AG09319 (cell line): Measurements from ENCODE around the gene DAPL1.

Source experiments
- DNase-seq: peaks from one replicate; pipeline ENCODE4 v3.0.0-alpha.2; 2010; ENCODE audit warnings: low read depth; ENCODE audit errors: extremely low read depth
- CTCF ChIP-seq: IDR thresholded peaks from 2 replicates; pipeline ENCODE4 v1.5.1; 2011; ENCODE audit warnings: low read depth, mild to moderate bottlenecking, inconsistent platforms, low read length, moderate library complexity

DAPL1 gene

GRCh38 chr2:158766524-158766923, 28.6 kb upstream of the DAPL1 start:
- no peak for DNase-seq

GRCh38 chr2:158772306-158773078, 22.6 kb upstream of the DAPL1 start:
- no peak for DNase-seq

More at GRCh38 chr2:158766524-158766923, 28.6 kb upstream of the DAPL1 start:
- no peak for TF ChIP-seq CTCF

DNA sequence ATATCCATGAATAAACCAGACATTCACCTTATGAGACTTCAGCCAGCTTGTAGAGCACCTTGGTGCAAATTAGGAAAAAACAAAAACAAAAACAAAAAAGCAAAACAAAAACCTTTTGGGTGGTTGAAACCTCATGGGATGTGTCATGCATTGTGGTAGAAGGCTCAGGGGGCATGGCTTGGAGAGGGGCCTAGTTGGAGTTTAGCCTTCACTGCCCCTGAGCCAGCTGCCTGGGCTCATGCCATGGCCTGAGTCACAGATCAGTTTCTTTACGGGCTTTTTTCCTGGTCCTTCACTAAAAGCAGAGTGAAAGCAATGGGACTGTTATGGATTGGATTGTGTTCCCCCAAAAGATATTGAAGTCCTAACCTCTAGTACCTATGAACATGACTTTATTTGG, 22.0 kb upstream of the DAPL1 start:
- TF ChIP-seq CTCF: no peak
- no peak for DNase-seq

More at GRCh38 chr2:158772306-158773078, 22.6 kb upstream of the DAPL1 start:
- no peak for TF ChIP-seq CTCF

GRCh38 chr2:158774681-158775080, 20.4 kb upstream of the DAPL1 start:
- no peak for TF ChIP-seq CTCF
- DNase-seq: no peak

DNA sequence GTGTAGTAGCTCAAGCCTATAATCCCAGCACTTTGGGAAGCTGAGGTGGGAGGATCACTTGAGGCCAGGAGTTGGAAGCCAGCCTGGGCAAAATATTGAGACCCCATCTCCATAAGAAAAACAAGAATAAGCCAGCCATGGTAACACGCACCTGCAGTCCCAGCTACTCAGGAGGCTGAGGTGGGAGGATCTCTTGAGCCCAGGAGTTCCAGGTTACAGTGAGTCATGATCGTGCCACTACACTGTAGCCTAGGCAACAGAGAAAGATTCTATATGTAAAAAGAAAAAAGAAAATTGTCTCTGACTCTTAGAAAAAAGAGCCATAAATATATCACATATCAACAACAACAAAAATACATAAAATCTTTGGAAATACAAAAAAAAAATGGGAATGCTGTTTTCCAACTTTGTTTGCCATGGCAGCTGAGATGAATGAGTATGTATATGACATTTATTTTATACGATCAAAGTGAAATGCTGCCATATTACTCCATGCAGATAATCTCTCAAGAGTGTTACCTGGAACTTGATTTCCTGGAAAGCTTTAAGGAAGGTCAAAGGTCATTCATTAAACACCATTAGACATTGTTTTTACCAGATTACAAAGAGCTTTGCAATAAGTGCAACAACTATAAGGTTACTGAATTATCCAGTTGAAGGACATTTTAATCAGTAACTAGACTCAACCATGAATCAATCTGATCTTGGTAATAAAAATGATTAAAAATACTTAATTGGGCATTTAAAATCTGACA, 19.7 kb upstream of the DAPL1 start:
- DNase-seq: no peak
- TF ChIP-seq CTCF: no peak

DNA sequence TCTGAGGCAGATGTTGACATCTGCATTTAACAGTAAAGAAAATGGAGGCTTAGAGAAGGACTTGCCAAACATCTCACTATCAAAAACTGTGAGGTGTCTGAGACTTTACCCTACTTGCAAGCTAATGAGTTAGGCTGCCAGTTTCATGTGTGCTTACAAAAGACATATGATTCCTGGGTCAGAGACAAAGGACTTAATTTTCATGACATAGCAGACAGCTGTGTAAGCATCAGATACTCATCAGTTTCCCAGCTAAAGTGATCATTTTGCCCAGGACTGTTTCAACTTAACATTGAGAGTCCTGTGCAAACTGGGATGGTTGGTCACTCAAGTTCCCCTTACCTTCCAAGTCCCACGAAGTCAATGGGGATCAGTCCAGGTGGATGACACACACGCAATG, 18.9 kb upstream of the DAPL1 start:
- no peak for TF ChIP-seq CTCF
- DNase-seq: no peak

GRCh38 chr2:158777077-158777476, 18.0 kb upstream of the DAPL1 start:
- DNase-seq: no peak
- no peak for TF ChIP-seq CTCF
